ENCODE results near the gene KLLN. TPM values are rescaled to one million over a fixed set of nuclear protein-coding genes. Genes with fewer than 3 reads are reported as not detected.

KLLN gene
- total and polyA plus RNA-seq, 2 of the 8 experiments (the other 6 are each of a cell fraction or from before 2014, with no cell fraction given) = 0.24 to 0.73 TPM

- Histone ChIP-seq H3K4ac (replicated peaks; ENCODE audit: insufficient read length, low read depth, low read length) (no peak overlapping the region), H3K4me1 (replicated peaks in 1 of 4; ENCODE audit: control insufficient read depth in 3 of 4, insufficient read depth in 4 of 4, low read length in 3 of 4) (peaks cover 0 to 4% (median 0%) of the 10 kb centered on the region in 4 experiments; a peak in 1 of 7 replicates), H3K23ac (ENCODE audit: insufficient read length) (no peak overlapping the region), H2BK15ac (ENCODE audit: low read length) (no peak overlapping the region), H2AFZ (ENCODE audit: low read length) (no peak overlapping the region), H3K14ac (ENCODE audit: insufficient read length) (no peak overlapping the region), H3K79me1 (ENCODE audit: low read depth, low read length) (no peaks in the 10 kb centered on the region), H2BK20ac (ENCODE audit: low read length) (no peak overlapping the region), H2AK5ac (ENCODE audit: low read depth, low read length) (no peak overlapping the region), H3K79me2 (ENCODE audit: control insufficient read depth in 1 of 2, insufficient read depth in 2 of 2, low read length in 2 of 2) (peaks cover 0 to 95% of the 10 kb centered on the region in 2 experiments; a peak in 2 of 4 replicates), H3K18ac (ENCODE audit: extremely low read depth, low read length) (no peak overlapping the region), H4K91ac (replicated peaks; ENCODE audit: insufficient read length, low read length) (no peak overlapping the region), H3K4me3 (ENCODE audit: extremely low read depth in 1 of 4, insufficient read depth in 2 of 4, low read depth in 3 of 4, low read length in 4 of 4) (no peak overlapping the region), H4K8ac (ENCODE audit: extremely low read depth, insufficient read depth, low read length) (no peak overlapping the region), H3K56ac (replicated peaks; ENCODE audit: insufficient read length, low read depth, low read length) (no peak overlapping the region), H4K5ac (ENCODE audit: insufficient read length, low read depth, low read length) (no peak overlapping the region), H3K27me3 (replicated peaks in 1 of 4; ENCODE audit: control insufficient read depth in 3 of 4, extremely low read depth in 1 of 4, insufficient read depth in 3 of 4, low read length in 3 of 4) (no peaks in the 10 kb centered on the region), H3K27ac (ENCODE audit: low read depth, low read length) (no peak overlapping the region), H2BK5ac (ENCODE audit: low read depth, low read length) (no peak overlapping the region), H2BK12ac (ENCODE audit: low read depth, low read length) (no peak overlapping the region), H2BK120ac (replicated peaks; ENCODE audit: low read depth, low read length) (no peak overlapping the region), H3K9ac (replicated peaks in 1 of 4; ENCODE audit: extremely low read depth in 1 of 4, low read depth in 3 of 4, low read length in 3 of 4) (no peak overlapping the region), H3K9me3 (ENCODE audit: insufficient read depth in 2 of 2, low read depth in 1 of 2, low read length in 1 of 2) (no peaks in the 10 kb centered on the region), H3K36me3 (ENCODE audit: control insufficient read depth in 2 of 4, insufficient read depth in 4 of 4, low read length in 3 of 4) (peaks cover 0 to 11% (median 0%) of the 10 kb centered on the region in 4 experiments; a peak in 1 of 8 replicates), H4K20me1 (replicated peaks in 1 of 2; ENCODE audit: control insufficient read depth in 1 of 2, insufficient read depth in 2 of 2, low read length in 2 of 2) (peaks cover 6% of the 10 kb centered on the region in 2 experiments), H3K4me2 (ENCODE audit: insufficient read depth in 1 of 2, low read depth in 2 of 2, low read length in 2 of 2) (no peak overlapping the region), H3K23me2 (ENCODE audit: low read depth, low read length) (no peaks in the 10 kb centered on the region)
- POLR2A ChIA-PET (ENCODE audit: partially characterized antibody) = no interaction called here
- CTCF ChIA-PET (ENCODE audit: partially characterized antibody) = no interaction called here
- DNase-seq (ENCODE audit: low read depth in 1 of 2, low spot score in 2 of 2) (no peak), FAIRE-seq (no peak)
- TF ChIP-seq BRCA1 (IDR thresholded peaks at IDR 0.05; ENCODE audit: low read depth, low read length) (no peak), HDAC6 (IDR thresholded peaks at IDR 0.05; ENCODE audit: low read depth, low read length) (no peak), ATF2 (IDR thresholded peaks at IDR 0.05; ENCODE audit: low read length) (no peak), SP2 (IDR thresholded peaks at IDR 0.05; ENCODE audit: low read length) (no peak), MAFK (IDR thresholded peaks at IDR 0.05; ENCODE audit: low read depth, low read length) (no peak)
- WGBS, 2 experiments (ENCODE audit: extremely low coverage in 1 of 2, insufficient coverage in 1 of 2, insufficient read length in 1 of 2, insufficient replicate concordance in 2 of 2, low coverage in 1 of 2, low lambda C conversion rate in 2 of 2, missing lambda C conversion rate in 1 of 2) = 90% methylated on average over 4 of the region's 4 CpGs; no CpG with 5 or more reads in 1 of the 2 experiments
Measured at GRCh38 chr10:87875929-87876571, 12.7 kb upstream of the KLLN start.
